Choroid plexus epithelial cell (primary cell): Measurements from ENCODE around the gene FAM124A.

ENCODE experiments used
- DNase-seq: peaks from one replicate; pipeline ENCODE4 v3.0.0-alpha.2; 2010; ENCODE audit warnings: low read depth
- H3K4me3 ChIP-seq: 2 replicates; pipeline ENCODE4 v1.5.1; 2011; ENCODE audit warnings: low read depth, mild to moderate bottlenecking, control low read depth, low read length, moderate library complexity
- CTCF ChIP-seq: conservative IDR thresholded peaks from 2 replicates; pipeline ENCODE4 v1.5.1; 2011; ENCODE audit warnings: low read depth, mild to moderate bottlenecking, control low read depth, inconsistent platforms, low read length, moderate library complexity

The FAM124A gene

GRCh38 chr13:51180853-51181511 is 41.2 kb upstream of the FAM124A start:
- DNase-seq: no peak
- no peak for TF ChIP-seq CTCF
- no peak overlapping the region for H3K4me3 ChIP-seq

DNA sequence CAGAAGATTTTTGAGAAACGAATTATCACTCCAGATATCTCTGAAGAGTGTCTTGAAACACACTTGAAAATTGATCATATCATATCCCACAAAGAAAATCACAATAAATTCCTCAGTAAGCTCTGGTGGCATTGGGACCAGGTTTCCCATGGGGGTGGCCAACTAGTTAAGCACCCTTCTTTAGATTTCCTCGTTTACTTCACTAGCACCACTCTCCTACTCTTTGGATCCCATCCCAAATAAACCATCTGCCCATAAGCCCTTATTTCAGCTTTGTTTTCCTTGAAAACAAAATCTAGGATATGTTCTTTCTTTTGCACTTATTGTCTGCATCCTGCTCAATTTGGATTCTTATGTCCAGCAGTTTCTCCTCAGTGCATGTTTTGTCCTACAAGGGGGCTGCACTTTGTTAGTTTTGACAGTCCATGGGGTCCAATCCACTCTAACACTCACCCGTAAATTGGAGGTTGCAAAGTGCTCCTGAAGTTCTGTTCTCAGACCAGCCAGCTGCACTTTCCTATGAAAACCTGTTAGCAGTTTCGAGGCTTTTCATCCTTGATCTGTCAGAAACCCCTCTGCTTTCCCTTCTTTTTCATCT is 40.3 kb upstream of the FAM124A start:
- DNase-seq: no peak
- TF ChIP-seq CTCF: no peak
- no peak overlapping the region for H3K4me3 ChIP-seq

GRCh38 chr13:51191743-51192142 is 30.5 kb upstream of the FAM124A start:
- H3K4me3 ChIP-seq: no peak overlapping the region
- no peak for TF ChIP-seq CTCF
- no peak for DNase-seq

DNA sequence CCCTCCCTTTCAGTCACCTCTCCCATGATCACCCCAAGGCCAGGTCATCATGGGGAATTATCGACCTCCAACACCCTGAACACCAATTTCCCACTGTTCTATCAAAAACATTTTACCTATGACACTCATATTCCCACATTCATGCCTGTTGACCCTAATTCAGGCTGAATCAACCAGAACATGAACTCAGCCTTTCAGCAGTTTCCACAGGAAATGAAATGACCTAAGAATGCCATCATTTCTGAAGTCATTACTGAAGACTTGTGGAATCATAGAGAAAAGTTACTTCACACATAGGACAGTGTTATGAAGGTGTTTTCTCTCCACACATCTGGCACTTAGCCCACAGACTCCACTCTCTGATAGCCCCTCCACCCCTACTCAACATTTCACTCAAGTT is 29.9 kb upstream of the FAM124A start:
- H3K4me3 ChIP-seq: no peak overlapping the region
- peak; percentile 15 for DNase-seq
- TF ChIP-seq CTCF: no peak

- TF ChIP-seq CTCF: no peak
- H3K4me3 ChIP-seq: no peak overlapping the region
- no peak for DNase-seq
These were observed 28.8 kb upstream of the FAM124A start for GRCh38 chr13:51193387-51193786.

GRCh38 chr13:51194942-51195341 is 27.3 kb upstream of the FAM124A start:
- no peak for DNase-seq
- H3K4me3 ChIP-seq: no peak overlapping the region
- TF ChIP-seq CTCF: no peak

GRCh38 chr13:51201886-51202285 is 20.3 kb upstream of the FAM124A start:
- TF ChIP-seq CTCF: no peak
- no peak for DNase-seq
- no peak overlapping the region for H3K4me3 ChIP-seq
